ENCODE results near the gene CHRNA4.

Gene CHRNA4

DNA sequence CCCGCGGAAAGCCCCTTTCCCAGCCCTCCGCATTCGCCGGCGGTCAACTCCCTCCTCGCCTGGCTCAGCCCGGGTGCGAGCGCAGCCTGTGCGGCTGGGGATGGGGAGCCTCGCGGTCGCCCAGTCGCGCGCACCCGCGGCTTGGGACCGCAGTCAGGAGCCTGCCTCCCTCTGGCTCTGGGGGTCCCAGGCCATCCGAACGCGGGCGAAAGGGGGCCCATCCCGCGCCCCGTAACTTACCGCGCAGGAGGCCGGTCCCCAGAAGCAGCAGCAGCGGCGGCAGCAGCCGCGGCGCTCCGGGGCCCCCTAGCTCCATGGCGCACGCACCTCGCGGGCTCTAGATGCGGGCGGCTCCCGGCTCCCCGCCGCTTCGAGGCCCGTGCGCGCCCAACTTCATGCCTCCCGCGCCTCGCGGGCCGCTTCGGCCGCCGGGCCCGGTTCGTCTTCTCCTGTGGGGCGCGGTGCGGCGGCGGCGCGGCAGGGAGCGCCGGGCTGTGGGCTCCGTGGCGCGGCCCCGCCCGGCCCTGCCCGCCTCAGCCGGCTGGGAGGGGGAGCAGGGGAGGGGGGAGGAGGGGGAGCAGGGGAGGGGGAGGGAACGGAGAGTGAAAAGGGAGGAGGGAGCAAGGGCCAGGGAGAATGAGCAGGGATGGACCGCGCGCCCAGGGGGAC, at the start of gene CHRNA4:
TSS of gene CHRNA4 (minus strand) at position 500 of the 669 bp plus-strand sequence. CDS start at position 316, 184 bp downstream.
- no peak for DNase-seq (ENCODE audit: low read depth in 3 of 3)

DNA sequence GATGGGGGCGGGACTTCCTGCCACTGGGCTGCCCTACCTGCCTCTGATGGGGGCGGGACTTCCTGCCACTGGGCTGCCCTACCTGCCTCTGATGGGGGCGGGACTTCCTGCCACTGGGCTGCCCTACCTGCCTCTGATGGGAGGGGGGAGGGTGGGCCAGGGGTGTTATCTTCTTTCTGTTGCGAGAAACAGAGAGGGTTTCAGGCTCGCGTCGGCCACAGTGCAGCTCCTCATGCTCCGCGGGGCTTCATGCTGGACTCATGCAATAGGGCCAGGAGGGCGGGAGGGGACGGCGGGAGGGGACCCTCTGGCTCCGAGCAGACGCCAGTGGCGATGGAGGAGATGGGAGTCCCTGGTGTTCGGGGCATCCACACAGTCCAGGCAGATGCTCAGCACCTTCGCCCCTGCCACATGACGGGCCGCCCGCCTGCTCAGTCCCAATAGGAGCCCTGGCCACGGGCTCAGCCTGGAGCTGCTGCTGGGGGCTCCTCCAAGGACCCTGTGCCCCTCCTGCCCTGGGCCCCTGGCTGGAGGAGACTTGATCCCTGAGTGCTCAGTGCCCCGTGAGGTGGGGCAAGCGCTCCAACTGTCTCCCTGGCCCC, 48.8 kb upstream of the CHRNA4 start:
- no peak for DNase-seq (ENCODE audit: low read depth in 3 of 3)

DNA sequence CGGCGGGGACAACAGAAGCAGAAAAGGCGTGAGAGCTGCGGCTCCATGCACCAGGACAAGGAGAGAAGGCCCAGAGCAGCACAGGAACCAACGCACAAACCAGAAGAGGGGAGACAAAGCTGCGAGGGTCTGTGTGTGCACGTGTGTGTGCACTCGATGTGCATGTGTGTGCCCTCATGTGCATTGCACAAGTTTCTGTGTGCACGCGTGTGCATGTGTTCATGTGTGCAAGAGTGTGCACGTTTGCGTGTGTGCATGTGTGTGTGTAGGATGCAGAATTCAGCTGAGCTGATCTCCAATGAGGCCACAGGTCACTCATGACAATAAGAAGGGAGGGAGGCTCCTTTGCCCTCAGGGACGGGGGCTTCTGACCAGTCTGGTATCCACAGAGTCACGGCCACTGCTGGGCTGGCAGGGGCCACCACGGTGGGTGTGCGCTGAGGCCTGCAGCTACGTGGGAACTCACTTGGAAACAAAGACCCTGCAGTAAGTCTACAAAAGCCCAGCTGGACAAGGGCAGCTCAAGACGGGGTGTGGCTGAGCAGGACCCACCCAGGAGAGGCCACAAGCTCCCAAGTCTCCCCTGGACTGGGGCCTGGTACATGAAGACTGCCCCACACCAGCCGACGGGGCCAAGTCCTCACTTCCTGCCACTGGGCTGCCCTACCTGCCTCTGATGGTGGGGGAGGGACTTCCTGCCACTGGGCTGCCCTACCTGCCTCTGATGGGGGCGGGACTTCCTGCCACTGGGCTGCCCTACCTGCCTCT, 48.1 kb upstream of the CHRNA4 start:
- DNase-seq (ENCODE audit: low read depth in 3 of 3), result no peak

DNA sequence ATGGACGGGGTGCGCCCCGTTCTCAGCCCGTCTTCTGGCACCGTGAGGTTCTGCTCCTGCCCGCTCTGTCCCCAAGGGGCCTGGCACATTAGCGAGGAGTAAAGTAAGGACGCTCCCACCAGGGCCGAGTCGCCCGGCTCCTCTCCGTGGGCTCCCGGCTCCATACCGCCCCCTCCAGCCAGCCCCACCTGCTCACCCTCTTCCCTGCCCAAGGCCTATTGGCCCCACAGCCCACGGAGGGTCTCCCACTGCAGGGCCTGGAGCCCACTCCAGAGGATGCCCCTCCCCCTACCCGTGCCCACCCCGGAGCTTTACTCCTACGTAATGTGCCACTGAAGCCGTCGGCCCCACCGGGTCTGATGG, 47.5 kb upstream of the CHRNA4 start:
- no peak for DNase-seq (ENCODE audit: low read depth in 3 of 3)

DNA sequence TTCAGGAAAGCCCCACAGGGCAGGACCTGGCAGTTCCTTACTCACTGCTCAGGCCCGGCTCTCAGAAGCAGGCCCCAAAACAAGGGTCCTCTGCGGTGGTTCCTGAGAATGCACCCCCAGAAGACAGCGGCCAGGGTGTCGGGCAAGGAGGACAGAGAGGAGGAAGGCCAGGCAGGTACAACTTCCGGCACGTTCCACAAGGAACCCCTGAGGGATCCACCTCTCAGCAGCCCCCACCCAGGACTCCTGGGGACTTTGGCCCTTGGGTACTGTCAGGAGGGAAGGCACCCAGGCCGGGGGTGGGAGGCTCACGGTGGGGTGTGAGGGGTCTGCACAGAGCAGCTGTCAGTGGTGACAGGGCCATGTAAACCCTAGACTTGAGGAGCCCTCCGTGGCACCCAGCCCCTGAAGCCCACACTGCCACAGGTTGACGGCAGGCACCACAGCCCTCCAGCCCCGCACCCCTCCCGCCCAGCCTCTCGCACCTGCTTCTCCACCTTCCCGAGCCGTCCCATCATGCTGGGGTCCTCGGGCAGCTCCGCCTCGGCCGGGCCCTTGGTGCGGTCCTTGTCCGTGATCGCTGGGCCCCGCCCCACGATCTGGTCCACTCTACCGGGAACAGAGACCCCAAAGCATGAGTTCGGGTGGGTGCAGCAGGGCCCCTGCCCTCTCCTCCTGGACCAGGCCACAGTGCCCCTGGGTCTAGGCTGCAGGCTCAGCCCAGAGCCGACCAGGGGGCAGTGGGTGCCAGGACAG, 47.0 kb upstream of the CHRNA4 start:
- DNase-seq (ENCODE audit: low read depth in 3 of 3), result no peak

DNA sequence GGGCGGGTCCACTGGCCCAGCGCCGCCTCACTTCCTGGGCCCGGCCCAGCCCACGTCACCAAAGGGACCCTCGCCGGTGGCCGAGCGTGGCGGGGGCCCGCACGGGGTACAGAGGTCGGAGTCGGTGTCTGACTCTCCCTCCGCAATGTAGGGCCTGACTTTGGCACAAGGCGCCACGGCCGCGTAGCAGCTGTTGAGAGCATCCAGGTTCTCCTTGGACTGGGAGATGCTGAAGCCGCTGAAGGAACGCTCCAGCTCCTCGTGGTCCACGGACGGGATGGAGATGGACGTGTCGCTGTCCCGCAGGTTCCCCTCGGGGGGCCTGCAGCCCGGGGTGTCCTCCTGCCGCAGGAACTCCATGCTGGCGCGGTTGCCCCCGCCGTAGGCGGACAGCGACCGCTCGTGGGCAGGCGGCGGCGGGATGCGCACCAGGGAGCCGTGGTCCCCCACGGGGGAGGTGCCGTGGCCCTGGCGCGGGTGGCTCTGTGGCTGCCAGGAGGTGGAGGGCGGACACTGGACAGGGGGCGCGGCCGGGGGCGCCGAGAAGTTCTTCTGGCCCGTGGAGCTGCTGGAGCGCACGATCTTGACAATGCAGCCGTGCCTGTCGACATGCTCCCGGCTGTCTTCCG, 45.6 kb upstream of the CHRNA4 start:
- DNase-seq (ENCODE audit: low read depth in 3 of 3), result no peak

DNA sequence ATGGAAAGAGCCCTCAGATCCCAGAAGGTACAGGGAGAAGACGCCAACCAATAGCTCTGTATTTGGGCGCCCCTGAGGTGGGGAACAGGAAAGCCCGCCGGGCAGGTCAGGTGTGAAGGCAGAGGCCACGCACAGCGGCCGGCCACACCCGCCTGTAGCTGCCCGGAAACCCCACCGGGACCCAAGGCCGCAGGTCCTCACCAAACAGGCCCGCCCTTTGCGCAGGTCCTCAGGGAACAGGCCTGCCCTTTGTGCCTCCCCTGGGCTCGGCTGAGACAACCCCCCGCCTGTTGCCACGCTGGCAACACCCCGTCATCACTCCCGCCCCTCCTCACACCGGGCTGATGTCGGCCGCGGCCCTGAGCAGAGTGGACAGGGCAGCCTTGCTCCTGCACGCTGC, 44.9 kb upstream of the CHRNA4 start:
- DNase-seq (ENCODE audit: low read depth in 3 of 3), result no peak

DNA sequence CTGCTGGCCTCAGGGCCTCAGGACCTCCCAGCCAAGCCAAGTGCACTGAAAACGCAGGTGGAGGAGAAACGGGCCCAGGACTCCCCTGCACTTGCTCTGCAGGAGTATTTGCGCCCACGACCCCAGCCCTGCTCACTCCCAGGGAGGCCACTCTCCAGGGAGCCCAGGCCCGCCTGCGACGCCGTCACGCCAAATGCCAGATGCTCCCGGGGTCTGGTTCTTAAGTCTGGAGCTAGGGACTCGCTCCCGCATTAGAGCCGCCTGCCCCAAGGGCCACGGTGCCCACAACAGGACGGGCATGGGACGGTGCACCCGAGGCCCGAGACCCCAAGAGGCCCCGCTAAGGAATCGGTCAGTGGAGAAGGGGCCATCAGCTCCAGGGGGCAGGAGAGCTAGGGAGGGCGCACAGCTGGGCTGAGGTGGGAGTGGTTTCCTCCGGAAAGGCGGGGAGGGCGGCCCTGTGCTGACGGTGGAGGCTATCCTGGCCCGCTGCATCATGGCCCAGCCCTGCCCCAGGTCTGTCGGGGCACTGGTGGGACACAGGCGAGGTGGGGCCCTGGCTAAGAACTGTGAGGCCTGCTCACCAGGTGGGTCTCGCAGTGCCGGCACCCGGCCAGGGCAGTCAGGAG, 44.1 kb upstream of the CHRNA4 start:
- DNase-seq (ENCODE audit: low read depth in 3 of 3), result no peak

DNA sequence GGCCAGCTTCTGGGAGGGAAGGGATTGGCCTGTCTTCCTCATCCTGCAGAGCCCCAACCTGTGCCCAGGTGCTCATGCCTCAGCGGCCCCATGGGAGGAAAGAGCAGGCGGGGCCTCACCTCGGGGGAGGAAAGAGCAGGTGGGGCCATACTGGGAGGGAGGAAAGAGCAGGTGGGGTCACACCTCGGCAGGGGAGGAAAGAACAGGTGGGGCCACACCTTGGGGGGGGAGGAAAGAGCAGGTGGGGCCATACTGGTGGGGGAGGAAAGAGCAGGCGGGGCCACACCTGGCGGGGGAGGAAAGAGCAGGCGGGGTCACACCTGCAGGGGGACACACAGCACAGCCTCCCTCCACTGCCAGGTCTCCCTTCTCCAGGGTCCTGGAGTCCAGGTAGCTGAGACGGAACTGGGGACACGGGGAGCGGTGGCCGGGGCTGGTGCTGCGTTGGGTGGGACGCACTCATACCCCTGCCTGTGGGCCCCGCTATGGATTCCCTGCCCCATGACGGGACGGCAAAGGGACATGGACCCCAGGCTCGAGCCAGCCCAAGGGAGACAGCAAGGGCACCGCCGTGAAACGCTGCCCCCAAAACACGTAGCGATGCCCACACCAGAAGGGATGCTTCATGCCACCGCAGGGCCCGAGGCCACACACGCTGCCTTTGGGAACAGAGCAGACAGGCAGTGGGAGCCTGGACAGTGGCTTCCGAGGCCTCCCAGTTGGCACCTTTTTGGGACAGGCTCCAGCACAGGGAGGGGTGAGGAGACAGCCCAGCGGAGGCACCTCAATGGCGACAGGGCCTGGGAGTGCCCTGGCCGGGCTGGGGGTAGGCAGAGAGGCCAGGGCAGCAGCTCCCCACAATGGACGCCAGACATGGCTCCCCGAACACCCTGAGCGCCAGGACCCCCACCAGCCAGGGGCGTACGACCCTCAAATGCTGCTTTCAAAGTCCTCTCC, 43.3 kb upstream of the CHRNA4 start:
- DNase-seq (ENCODE audit: low read depth in 3 of 3), result no peak

DNA sequence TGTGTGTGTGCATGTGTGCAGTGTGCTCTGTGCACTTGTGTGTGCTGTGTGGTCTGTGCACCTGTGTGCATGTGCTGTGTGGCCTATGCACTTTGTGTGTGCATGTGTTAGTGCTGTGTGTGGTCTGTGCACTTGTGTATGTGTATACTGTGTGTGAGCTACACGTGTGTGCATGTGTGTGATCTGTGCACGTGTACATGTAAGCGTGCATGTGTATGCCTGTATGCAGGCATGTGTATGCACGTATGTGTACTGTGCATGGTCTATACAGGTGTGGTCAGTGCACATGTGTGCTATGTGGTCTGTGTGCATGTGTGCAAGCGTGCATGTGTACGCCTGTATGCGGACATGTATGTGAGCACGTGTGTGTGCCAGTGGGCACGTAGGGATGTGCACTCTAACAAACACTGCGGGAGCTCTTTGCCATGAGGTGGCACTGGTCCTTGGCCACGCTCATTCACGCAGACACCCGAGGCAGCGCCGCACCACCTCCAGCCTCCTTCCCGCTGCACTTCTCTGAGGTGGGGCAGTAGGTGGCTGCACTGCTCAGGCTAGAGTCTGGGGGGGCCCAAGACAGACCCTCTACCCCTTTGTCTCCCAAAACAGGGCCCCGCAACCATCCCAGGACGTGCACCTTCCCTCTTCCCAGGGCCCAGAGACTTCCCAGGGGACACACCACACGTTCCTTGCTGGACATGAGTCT, 42.4 kb upstream of the CHRNA4 start:
- DNase-seq (ENCODE audit: low read depth in 3 of 3), result no peak

DNA sequence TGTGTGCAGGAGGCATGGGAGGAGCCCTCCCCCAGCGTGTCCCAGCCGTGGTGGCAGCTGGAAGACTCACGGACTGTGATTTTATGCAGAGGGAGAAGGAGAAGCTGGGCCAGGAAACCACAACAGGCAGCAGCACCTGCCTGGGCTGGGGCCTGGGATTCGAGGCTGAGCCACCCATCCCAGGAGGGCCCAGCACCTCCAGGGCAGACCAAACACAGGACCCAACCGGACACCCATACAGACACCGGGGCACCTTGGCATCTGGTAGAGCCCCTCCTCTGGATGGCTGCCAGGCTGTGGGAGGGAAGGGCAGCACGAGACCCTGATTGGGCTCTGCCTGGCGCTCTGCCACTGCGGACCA, 41.7 kb upstream of the CHRNA4 start:
- no peak for DNase-seq (ENCODE audit: low read depth in 3 of 3)

DNA sequence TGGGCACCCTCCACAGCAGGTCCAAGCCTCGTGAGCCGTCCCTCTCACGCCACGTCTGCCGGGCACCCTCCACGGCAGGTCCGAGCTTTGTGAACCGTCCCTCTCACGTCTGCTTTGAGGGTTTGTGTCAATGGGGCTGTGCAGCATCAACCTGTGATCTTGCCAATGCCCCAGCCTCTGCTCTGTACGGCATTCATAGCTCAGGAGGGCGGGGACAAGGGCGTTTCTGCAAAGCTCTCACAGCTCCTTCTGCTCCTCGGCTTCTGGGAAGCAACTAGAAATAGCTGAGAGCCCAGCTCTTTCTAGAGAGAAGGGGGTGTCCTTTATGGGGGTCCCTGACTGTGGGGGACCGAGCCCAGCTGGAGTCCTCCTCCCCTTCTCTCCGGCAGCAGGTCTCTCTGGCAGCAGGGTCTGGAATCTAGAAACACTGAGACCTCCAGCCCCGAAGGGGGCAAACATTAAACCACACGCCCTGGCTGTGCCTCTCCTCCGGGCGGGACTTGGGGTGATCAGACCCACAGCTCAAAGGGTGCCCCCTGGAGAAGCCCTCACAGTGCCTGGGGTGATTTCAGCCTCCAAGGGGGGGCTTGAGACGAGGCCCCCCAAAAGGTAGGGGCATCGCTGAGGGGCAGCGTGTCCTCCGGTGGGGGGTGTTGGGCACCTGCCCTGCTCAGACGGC, 41.2 kb upstream of the CHRNA4 start:
- DNase-seq (ENCODE audit: low read depth in 3 of 3), result no peak

DNA sequence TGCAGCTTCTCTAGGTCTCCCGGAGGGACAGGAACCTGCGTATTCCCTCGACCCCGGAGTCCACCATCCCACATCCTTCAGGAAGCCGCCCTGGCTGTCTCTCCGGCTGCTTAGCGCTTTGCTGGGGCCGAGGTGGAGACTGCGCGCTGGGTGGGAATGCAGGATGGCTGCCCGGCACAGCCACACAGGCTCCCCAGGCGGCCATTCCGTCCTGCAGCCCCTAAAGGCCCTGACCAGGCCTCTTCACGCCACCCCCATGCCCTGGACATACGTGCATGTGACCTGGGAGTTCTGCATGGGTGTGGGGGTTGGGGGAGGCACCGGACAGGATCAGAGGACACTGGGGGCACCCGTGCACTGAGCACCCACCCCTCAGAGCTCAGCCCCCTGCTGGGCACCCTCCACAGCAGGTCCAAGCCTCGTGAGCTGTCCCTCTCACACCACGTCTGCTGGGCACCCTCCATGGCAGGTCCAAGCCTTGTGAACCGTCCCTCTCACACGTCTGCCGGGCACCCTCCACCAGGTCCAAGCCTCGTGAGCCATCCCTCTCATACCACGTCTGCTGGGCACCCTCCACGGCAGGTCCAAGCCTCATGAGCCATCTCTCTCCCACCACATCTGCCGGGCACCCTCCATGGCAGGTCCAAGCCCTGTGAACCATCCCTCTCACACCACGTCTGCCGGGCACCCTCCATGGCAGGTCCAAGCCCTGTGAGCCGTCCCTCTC, 40.4 kb upstream of the CHRNA4 start:
- no peak for DNase-seq (ENCODE audit: low read depth in 3 of 3)

DNA sequence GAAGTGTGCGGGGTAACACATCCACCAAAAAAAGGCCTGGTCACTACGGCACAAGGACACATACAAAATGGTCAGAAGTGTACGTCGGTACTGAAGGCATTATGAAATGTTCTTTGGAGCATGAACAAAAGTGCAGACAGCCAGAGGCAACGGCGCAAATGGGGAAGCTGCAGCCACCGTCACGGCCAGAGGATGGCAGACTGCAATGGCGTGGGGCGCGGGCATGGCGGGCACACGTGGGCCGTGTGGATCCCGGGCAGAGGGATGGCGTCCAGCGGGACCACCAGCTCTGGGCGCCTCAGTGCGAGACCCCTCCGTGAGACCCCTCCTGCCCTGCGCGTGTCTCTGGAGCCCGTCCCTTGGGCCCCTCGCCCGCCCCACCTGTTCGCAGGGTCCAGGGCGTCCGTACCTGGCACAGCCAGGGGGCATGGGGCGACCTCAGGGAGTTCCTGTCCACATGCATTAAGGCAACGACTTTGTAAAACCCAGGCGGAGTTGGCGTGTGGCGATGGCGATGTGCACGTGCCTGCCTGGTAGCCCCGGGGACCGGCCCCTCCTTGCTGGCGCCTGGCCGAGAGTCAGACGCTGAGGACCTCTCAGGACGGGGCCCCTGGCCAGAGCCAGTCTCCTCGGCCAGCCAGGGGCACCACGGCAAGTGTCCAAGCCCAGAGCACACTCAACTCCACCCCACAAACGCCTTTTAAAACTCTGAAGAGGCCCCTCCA, 39.5 kb upstream of the CHRNA4 start:
- DNase-seq (ENCODE audit: low read depth in 3 of 3), result no peak

DNA sequence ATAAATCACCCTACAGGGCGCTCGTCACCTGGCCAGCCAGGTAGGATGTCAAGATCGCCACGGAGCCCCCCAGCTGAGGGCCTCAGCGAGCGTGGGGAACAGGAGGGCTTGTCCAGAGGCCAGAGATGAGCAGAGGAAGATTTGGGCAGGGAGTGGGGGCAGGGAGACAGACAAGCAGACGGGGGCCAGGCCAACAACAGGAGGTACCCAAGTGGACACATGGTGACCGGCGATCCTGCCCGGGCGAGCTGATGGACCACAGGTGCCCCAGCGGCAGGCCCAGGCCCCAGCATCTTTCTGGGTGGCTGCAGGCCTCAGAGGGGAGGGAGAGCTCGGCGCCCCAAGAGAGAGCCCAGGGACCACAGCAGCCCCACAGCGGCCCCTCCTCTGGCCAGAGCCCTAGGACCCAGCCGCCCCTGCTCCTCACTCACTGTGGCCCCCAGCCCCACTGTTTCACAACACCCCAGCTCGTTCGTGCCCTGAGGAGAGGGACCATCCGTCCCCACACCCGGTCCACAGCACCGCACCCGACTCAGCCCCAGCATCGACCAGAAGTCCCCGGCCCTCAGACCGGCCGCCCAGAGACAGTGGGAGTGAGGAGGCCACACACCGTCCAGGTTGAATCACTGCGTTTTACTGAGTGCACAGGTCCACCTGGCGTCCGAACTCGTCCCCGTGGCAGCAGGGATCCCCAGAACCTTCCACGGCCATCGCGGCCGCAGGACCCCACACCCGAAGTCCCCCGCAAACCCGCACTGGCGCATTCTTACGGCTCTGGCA, 38.6 kb upstream of the CHRNA4 start:
- no peak for DNase-seq (ENCODE audit: low read depth in 3 of 3)

DNA sequence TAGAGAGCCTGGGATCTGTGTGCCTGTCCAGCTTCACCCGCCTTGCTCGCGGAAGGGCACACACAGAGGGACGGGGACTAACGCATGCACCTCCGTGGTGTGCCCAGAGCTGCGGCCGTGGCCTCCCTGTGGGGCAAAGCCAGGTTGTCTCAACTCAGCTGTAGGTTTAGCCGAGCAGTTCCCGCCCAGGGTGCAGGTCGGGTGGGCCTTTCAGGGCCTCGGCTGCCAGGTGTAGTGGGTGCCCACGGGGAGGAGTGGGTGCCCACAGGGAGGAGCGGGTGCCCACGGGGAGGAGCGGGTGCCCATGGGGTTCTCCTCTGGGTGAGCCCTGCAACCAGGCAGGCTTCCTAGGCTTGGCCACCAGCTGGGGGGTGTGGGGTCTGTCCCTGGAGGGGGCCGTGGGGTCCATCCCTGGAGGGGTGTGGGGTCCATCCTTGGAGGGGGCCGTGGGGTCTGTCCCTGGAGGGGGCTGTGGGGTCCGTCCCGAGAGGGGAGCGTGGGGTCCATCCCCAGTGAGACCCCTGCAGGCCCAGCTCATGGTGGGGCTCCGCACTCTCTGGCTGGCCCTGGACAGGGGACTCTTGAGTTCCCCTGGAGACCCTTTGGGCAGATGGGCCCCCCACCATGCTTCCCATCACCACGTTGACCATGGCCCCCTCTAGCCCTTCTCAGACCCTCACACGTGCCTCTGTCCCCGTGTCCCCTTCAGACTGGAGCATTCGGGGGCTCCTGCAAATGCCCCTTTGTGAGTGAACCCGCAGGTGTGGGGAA, 37.8 kb upstream of the CHRNA4 start:
- DNase-seq (ENCODE audit: low read depth in 3 of 3), result no peak
